T-helper 1 cell treated with Interleukin-12 subunit alpha and Interleukin-12 subunit beta and Interleukin-4 antibody, amounts not matched to agents 30 ng/mL and 1 ng/mL, for 36 hours (primary cell): Measurements from ENCODE around the gene WFDC5. TPM values are rescaled to one million over a fixed set of nuclear protein-coding genes. Genes with fewer than 3 reads are reported as not detected.

ENCODE experiments used
- intact Hi-C: fragments of 100-400 bp; cut with micrococcal nuclease; formaldehyde crosslinking; loops from one replicate; pipeline ENCODE4 v1.15.1; 2024
- total RNA-seq: library from RNA; stranded (reverse); gene quantifications from 2 replicates; pipeline ENCODE4 v1.2.3, GENCODE V29; 2022

Gene WFDC5
- total RNA-seq, 1 donor from 2014 or later, result not detected

GRCh38 chr20:45115829-45116228, 855 bp upstream of the WFDC5 start:
- intact Hi-C loops, result no loop called here

DNA sequence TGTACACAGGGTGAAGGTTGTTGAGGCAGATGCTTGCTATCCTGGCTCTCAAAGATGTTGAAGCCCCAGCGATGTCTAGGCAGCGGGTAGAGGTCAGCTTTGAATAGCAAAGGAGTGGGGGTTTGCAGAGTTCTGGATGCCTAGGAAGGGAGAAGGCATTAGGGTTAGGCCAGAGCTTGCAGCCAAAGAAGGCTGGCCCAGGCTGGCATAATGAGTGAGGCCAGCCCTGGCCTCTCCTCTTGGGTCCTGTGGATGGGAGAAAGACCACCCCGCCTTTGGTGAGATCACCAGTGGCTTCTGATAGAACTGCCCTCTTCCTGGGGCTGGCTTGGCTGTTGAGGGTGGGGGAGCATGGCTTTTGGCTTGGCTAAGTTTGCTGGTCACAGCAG, 406 bp upstream of the WFDC5 start:
- intact Hi-C loops, result no loop called here

GRCh38 chr20:45113865-45114264, 1.1 kb downstream of the WFDC5 start:
- intact Hi-C loops, result no loop called here

DNA sequence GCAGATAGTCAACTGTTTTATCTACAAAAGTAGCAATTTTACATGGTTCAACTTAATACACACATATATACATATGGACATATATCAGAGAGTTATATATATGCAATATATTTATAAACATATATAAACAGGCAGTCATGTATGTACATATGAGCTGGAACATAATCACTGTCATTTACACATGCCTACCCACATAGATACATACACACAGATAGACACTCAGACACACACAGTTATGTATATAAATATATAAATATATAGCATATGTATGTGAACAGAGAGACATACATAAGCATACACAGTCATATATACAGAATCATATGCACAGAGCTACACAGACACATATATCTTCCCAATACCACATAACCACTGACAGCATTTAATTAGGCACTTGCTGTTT, 2.2 kb downstream of the WFDC5 start:
- intact Hi-C loops, result no loop called here

GRCh38 chr20:45111799-45112471, 3.0 kb downstream of the WFDC5 start:
- intact Hi-C loops, result no loop called here

- intact Hi-C loops, result no loop called here
Observed at GRCh38 chr20:45111285-45111684, 3.7 kb downstream of the WFDC5 start.

DNA sequence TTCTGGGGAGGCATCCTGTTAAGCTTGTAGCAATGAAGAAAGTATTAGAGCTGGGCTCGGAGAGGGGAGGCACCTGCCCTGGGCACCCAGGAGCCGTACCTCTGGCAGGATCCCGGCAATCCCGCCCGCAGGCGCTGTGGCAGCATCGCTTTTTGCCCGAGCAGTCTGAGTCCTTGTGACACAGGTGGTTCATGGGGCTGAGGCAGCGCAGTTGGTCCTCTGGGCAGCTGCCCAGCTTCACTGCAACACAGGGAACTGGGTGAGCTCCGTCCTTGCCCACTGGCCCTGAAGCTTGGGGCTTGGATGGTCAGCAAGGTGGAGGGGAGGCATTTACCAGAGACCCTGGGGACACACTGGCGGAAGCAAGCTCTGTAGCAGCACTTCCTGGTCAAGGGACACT, 4.7 kb downstream of the WFDC5 start:
- intact Hi-C loops, result no loop called here

DNA sequence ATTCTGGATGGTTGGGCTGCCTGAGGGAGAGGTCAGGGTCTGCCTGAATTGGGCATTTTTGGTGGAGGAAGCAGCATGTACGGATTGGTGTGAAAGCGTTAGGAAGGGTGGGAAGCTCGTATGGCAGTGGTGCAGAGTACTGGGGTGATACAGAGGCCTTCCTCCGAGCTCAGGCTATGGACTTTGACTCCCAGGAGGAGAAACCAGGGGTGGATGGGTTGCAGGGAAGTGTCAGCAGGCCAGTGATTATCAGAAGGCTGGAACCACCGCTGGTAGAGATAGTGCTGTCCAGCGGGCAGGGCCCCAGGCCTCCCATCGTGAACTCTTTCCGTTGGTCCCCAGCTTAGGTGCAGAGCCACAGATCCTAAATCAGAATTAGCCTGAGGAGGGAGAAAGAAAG, 5.3 kb downstream of the WFDC5 start:
- intact Hi-C loops, result no loop called here

GRCh38 chr20:45105317-45105716, 9.7 kb downstream of the WFDC5 start:
- intact Hi-C loops, result no loop called here

DNA sequence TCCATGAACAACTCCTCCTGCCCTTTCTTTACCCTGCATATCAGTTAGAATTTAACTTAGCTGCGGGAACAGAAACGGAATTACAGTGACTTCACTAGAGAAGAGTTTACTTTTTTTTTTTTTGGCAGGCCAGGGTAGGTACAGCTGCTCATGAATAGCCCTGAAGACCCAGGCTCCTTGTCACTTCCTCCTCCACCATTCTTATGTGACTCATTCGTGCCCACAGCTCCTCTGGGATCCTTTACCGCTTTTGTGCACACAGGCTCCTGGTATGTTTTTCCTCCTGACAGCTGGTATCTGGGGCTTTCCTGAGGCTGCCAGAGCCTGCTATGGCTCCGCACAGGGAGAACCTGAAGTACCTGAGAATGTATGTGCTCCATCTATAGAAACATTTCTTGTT, 10.2 kb downstream of the WFDC5 start:
- intact Hi-C loops, result no loop called here

DNA sequence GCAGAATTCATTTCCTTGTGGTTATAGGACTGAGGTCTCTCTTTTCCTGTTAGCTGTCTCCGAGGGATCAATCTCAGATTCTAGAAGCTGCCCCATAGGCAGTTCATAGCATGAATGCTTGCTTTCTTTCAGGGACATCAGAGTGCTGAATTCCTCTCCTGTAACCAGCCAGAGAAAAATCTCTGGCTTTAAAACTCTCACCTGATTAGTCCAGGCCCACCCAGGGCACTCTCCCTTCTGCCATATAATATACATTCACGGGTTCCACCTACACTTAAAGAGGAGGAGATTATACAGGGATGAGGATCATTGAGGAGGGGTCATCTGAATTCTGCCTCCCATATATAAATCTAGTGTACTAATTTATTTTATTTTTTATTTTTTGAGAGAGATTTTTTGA, 11.9 kb downstream of the WFDC5 start:
- intact Hi-C loops, result no loop called here

GRCh38 chr20:45101333-45101850, 13.6 kb downstream of the WFDC5 start:
- intact Hi-C loops, result no loop called here

DNA sequence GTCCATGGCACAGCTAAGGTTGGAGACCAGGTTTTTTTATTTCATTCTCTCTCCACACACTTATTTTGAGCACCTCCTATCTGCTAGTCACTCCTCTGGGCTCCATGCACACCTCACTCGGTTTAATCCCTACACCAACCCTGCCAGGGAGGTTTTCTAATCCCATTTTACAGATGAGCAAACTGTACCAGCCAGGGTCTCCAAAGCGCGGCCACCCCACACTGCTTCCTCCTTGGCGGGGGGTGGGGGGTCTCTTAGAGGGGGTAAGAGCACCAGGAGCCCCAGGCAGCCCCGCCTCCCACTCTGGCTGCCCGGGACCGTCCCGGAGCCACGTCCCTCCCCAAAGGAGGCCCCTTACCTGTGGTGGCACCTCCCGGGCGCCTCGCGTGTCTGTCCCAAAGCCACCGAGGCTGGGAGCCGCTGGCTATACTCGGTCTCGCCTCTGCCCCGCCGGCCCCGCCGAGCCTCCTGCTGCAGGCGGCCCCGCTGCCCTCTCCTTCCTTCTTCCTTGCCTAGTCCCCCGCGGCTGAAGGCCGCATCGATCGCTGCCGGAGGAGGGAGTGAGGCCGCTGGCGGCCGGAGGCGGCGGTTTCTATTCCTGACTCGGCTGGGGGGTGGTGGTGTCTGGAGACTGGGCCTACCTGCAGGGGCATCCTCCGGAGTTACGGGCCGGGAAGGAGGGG, 14.3 kb downstream of the WFDC5 start, which contains the start of gene KCNS1:
KCNS1 (minus strand) TSS at position 565 of the 683 bp plus-strand sequence. CDS start 1,891 bp downstream, outside the sequence.
- intact Hi-C loops, result no loop called here

GRCh38 chr20:45098103-45098773, 16.7 kb downstream of the WFDC5 start:
- intact Hi-C loops, result loop anchor here (5.0 kb wide), 2 partner anchors 136 to 186 kb away; partner anchors contain the start of genes PABPC1L and TOMM34

DNA sequence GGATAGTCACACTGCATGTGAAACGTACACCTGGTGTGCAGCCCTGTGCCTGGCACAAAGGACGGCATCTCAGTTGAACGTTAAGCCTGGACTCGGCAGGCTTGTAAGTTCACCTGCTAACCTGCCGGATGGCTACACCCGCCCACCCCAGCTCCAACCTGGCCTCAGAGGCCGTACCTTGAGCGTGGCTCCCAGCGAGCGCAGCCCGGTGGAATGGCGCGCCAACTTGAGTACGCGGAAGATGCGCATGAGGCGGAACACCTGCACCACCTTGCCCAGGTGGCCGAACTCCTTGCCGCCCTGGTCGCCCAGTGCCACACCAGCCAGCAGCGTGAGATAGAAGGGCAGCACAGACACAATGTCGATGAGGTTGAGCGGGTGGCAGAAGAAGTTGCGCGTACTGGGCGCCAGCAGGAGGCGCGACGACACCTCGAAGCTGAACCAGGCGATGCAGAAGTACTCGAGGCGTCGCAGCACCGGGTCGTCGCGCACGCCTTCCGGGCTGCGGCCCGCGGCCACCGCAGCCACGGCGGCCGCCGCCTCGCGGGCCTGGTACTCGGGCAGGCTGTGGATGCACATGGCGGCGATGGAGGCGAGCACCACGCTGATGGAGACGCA, 17.4 kb downstream of the WFDC5 start:
- intact Hi-C loops, result loop anchor here (2.0 to 5.0 kb wide), 3 partner anchors 135 to 673 kb away; partner anchors contain the start of genes PABPC1L and TOMM34

- intact Hi-C loops, result loop anchor here (1.0 to 5.0 kb wide), 6 partner anchors 52 to 674 kb away; partner anchors contain the start of genes PABPC1L and TOMM34
Observed at GRCh38 chr20:45096781-45097180, 18.2 kb downstream of the WFDC5 start.

- intact Hi-C loops, result loop anchor here (1.0 to 5.0 kb wide), 6 partner anchors 52 to 675 kb away; partner anchors contain the start of genes PABPC1L and TOMM34
Observed at GRCh38 chr20:45095805-45096238, 19.2 kb downstream of the WFDC5 start.

DNA sequence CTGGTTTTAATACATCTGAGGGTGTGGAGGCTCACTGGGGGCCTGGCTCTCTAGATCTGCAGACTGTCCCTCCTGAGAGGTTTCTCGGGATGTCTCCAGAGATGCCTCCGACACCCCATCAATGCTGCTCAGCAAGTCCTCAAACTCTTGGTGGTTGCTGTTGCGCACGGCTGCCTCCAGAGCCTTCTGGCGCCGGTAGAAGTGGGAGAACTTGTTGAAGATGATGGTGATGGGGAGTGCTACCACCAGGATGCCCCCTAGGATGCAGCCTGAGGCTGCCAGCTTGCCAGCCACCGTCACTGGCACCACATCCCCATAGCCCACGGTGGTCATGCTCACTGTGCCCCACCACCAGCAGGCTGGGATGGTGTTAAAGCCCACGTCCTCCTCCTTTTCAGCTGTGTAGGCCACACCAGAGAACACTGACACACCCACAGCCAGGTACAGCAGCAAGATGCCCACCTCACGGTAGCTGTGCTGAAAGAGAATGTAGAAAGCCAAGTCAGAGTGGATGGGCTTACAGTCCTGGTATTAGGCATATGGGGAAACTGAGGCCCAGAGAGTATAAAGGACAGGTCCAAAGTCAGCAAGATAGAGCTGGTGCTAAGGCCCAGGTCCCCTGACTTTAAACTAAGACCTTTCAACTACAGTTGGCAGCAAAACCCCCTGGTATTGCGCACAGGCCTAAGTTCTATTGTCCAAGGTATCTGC, 20.0 kb downstream of the WFDC5 start:
- intact Hi-C loops, result loop anchor here (5.0 kb wide), 2 partner anchors 133 to 183 kb away; partner anchors contain the start of genes PABPC1L and TOMM34

DNA sequence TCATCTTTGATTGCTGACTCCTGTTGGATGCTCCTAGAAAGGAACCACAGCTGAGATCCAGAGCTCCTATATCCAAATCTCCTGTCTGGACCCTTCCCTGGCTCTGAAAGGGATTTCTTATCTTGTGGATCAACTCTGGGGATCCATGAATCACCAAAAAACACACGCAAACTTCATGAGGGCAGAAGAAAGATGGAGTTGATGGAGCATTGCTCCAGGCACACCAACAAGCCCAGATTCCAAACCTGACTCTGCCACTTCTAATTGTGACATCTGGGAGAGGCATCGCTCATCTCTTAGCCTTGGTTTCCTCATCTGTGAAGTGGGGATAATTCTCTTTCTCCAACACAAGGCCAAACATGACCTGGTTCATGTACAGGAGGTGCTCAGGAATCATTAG, 20.8 kb downstream of the WFDC5 start:
- intact Hi-C loops, result no loop called here

DNA sequence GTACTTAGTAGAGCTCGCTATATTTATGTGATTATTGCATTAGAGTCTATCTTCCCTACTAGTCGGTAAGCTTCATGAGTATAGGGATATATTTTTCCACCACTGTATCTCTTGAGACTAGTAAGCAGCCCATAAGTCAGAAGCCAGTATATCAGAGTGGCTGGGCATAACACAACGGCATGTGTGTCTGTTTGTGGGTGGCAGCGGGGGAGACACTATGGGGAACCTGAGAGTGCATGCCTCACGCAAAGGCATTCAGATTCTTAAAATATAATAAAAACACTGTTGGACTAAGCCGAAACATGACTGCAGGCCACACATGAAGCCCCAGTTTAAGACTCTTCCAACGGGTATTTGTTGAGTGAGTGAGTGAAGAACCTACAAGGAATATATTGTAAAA, 22.1 kb downstream of the WFDC5 start:
- intact Hi-C loops, result no loop called here

DNA sequence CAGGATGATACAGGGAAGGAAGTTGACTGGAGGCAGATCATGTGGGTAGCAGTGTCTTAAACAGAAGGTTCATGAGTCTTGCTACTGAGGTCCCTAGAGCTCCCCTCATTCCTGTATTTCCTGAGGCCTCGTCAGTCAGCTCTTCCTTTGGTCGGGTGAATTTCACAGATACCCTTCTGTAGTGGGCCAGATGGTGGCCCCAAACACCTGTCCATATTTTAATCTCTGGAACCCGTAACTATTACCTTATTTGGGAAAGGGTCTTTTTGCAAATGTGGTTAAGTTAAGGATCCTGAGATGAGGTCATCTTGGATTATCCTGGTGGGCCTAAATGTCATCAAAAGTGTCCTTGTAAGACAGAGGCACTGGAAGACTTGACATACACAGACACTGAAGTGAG, 23.6 kb downstream of the WFDC5 start:
- intact Hi-C loops, result no loop called here
